Measurements from ENCODE around the gene SLC29A4.
"Not testable (repeated sequence)": the region's sequence is repeated elsewhere in the genome, so short reads cannot be mapped to it uniquely, and the experiment has no call there.

GRCh38 chr7:5318613-5319012 lies 35.9 kb downstream of the SLC29A4 start:
- not testable (repeated sequence) for TF ChIP-seq EZH2 (IDR thresholded peaks at IDR 0.05; ENCODE audit: low read length); CTCF (optimal IDR thresholded peaks at IDR 0.05 in 1 of 3, IDR thresholded peaks at IDR 0.05 in 1 of 3, conservative IDR thresholded peaks at IDR 0.05 in 1 of 3; ENCODE audit: extremely low read depth in 1 of 3, insufficient read depth in 2 of 3, low read length in 3 of 3)

Data from keratinocyte (primary cell).